Coronary artery (tissue), 2 donors: ENCODE data around the gene STAP2.

Experiments
- DNase-seq: peaks from one replicate; pipeline ENCODE4 v3.0.0-alpha.2; 2017; ENCODE audit warnings: low spot score
- H3K27ac ChIP-seq, 2 donors: fragments of 200-600 bp; sonication (generic); one replicate each; pipeline ENCODE4 v1.5.1; 2016 to 2019
- H3K4me3 ChIP-seq: fragments of 200-600 bp; sonication (generic); 2 replicates; pipeline ENCODE4 v1.5.1; 2016; ENCODE audit warnings: mild to moderate bottlenecking, moderate library complexity
- TF ChIP-seq, protein P1 (sequence below): fragments of 200-600 bp; sonication (generic); IDR thresholded peaks from one replicate; pipeline ENCODE4 v1.5.1; 2019; ENCODE audit warnings: antibody characterized with exemption

The STAP2 gene

GRCh38 chr19:4323692-4324091, 14.9 kb downstream of the STAP2 start:
- Histone ChIP-seq H3K27ac (no peak overlapping the region), H3K4me3 (no peak overlapping the region)
- no peak for DNase-seq
- TF ChIP-seq, protein P1, sequence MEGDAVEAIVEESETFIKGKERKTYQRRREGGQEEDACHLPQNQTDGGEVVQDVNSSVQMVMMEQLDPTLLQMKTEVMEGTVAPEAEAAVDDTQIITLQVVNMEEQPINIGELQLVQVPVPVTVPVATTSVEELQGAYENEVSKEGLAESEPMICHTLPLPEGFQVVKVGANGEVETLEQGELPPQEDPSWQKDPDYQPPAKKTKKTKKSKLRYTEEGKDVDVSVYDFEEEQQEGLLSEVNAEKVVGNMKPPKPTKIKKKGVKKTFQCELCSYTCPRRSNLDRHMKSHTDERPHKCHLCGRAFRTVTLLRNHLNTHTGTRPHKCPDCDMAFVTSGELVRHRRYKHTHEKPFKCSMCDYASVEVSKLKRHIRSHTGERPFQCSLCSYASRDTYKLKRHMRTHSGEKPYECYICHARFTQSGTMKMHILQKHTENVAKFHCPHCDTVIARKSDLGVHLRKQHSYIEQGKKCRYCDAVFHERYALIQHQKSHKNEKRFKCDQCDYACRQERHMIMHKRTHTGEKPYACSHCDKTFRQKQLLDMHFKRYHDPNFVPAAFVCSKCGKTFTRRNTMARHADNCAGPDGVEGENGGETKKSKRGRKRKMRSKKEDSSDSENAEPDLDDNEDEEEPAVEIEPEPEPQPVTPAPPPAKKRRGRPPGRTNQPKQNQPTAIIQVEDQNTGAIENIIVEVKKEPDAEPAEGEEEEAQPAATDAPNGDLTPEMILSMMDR, result no peak

DNA sequence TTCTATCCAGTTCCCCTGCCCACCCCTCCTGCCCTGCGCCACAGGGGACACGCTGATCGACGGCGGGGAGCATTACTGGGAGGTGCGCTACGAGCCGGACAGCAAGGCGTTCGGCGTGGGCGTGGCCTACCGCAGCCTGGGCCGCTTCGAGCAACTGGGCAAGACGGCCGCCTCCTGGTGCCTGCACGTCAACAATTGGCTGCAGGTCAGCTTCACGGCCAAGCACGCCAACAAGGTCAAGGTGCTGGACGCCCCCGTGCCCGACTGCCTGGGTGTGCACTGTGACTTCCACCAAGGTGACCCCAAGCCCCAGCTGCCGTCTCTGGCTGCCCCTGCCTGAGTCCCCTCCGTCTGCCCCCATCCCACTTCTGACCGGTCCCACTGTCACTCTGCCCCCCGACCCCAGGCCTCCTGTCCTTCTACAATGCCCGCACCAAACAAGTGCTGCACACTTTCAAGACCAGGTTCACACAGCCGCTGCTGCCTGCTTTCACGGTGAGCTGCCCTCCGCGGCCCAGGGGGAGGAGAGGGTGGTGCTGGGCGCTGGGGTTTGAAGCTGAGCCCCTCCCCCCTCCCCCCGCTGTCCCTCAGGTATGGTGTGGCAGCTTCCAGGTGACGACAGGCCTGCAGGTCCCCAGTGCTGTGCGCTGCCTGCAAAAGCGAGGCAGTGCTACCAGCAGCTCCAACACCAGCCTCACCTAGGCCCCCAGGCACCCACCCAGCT, 15.5 kb downstream of the STAP2 start:
- DNase-seq, result no peak
- H3K4me3 ChIP-seq, result no peak overlapping the region
- TF ChIP-seq, protein P1, result no peak
- H3K27ac ChIP-seq, result no peak overlapping the region

- DNase-seq, result no peak
- TF ChIP-seq, protein P1, result no peak
- H3K4me3 ChIP-seq, result no peak overlapping the region
- H3K27ac ChIP-seq, result no peak overlapping the region
Measured at GRCh38 chr19:4320419-4320818, 18.2 kb downstream of the STAP2 start.

DNA sequence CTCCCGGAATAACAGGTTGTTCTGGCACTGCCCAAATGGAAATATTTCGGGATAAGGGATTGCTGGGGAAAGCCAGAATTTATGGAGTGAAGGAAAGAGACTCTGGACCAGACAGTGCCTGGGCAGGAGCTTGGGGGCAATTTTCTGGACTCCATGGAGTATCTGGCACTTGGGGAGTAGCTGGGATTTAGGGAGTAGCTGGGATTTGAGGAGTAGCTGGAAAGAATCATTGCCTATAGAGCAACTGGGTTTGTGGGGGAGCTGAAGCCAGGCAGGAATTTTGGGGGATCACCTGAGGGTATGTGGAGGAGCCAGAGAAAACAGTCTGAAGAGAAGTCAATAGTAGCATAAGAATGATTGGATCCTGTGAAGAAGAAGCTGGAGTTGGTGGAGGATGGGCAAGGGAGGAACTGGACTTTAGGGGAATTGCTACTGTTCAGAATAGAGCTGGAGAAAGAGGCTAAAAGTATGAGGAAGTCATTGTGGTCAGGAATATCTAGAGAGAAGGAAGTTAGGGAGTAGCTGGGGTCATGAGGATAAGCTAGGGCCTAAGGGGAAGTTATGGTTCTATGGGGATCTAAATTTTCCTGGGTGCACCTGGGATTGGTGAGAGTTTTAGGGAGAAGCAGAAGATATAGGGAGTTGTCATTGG, 19.4 kb downstream of the STAP2 start:
- no peak for DNase-seq
- no peak overlapping the region for H3K27ac ChIP-seq
- no peak overlapping the region for H3K4me3 ChIP-seq
- TF ChIP-seq, protein P1, result no peak

GRCh38 chr19:4318460-4318859, 20.2 kb downstream of the STAP2 start:
- H3K4me3 ChIP-seq, result no peak overlapping the region
- H3K27ac ChIP-seq, result no peak overlapping the region
- TF ChIP-seq, protein P1, result no peak
- DNase-seq, result no peak

DNA sequence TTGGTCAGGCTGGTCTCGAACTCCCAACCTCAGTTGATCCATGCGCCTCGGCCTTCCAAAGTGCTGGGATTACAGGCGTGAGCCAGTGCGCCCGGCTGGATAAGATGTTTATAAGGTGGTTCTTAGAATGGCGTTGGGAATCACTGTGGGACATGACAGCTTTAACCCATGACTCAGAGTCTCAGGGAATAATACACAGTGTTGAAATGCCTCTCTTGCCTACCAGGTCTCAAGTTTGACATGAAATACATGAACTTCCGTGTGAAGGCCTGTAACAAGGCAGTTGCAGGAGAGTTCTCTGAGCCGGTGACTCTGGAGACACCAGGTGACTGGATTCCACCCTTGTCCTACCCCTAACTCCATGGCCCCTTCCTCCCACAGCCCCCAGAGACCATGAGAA, 21.7 kb downstream of the STAP2 start:
- no peak overlapping the region for H3K4me3 ChIP-seq
- TF ChIP-seq, protein P1, result no peak
- DNase-seq, result no peak
- no peak overlapping the region for H3K27ac ChIP-seq
